GM18951 (cell line): ENCODE data around the gene ENC1.

ENCODE experiments used
- POLR2A ChIP-seq: IDR thresholded peaks from 4 replicates; pipeline ENCODE4 v1.6.1; 2011; ENCODE audit warnings: mild to moderate bottlenecking; ENCODE audit not compliant: insufficient read length, insufficient read depth; ENCODE audit errors: extremely low read depth
- in situ Hi-C: fragments of 300-500 bp; cut with MboI; formaldehyde crosslinking; loops from one replicate; pipeline ENCODE4 v1.12.0; 2022; ENCODE audit warnings: low sequenced_read_pairs, mixed read lengths, inconsistent platforms; ENCODE audit not compliant: unreplicated experiment

The ENC1 gene

GRCh38 chr5:74648835-74649293 lies 8.3 kb upstream of the ENC1 start:
- in situ Hi-C loops: loop anchor here (5.0 to 25.0 kb wide), 2 partner anchors 612 to 742 kb away; no protein-coding TSS in a partner anchor
- TF ChIP-seq POLR2A: no peak

GRCh38 chr5:74647096-74647495 lies 6.6 kb upstream of the ENC1 start:
- in situ Hi-C loops: loop anchor here (5.0 to 25.0 kb wide), 2 partner anchors 610 to 740 kb away; no protein-coding TSS in a partner anchor
- TF ChIP-seq POLR2A: no peak

- no peak for TF ChIP-seq POLR2A
- in situ Hi-C loops: loop anchor here (25.0 kb wide), 1 partner anchor 606 kb away; no protein-coding TSS in a partner anchor
Observed at GRCh38 chr5:74643111-74643562, 2.6 kb upstream of the ENC1 start.

GRCh38 chr5:74642543-74642863 lies 2.0 kb upstream of the ENC1 start:
- in situ Hi-C loops: loop anchor here (25.0 kb wide), 1 partner anchor 605 kb away; no protein-coding TSS in a partner anchor
- no peak for TF ChIP-seq POLR2A

- TF ChIP-seq POLR2A: no peak
- in situ Hi-C loops: loop anchor here (25.0 kb wide), 1 partner anchor 605 kb away; no protein-coding TSS in a partner anchor
Observed at GRCh38 chr5:74641735-74642542, 1.4 kb upstream of the ENC1 start.

GRCh38 chr5:74640954-74641734 lies 616 bp upstream of the ENC1 start:
- in situ Hi-C loops: loop anchor here (25.0 kb wide), 1 partner anchor 604 kb away; no protein-coding TSS in a partner anchor
- no peak for TF ChIP-seq POLR2A

GRCh38 chr5:74639807-74640449 lies 600 bp downstream of the ENC1 start:
- in situ Hi-C loops: loop anchor here (25.0 kb wide), 1 partner anchor 603 kb away; no protein-coding TSS in a partner anchor
- no peak for TF ChIP-seq POLR2A

- in situ Hi-C loops: loop anchor here (25.0 kb wide), 1 partner anchor 602 kb away; no protein-coding TSS in a partner anchor
- TF ChIP-seq POLR2A: peak; percentile 33
Observed at GRCh38 chr5:74638970-74639806, 1.3 kb downstream of the ENC1 start.

- in situ Hi-C loops: loop anchor here (25.0 kb wide), 1 partner anchor 601 kb away; no protein-coding TSS in a partner anchor
- TF ChIP-seq POLR2A: no peak
Observed at GRCh38 chr5:74638544-74638969, 2.0 kb downstream of the ENC1 start.

- in situ Hi-C loops: loop anchor here (25.0 kb wide), 1 partner anchor 599 kb away; no protein-coding TSS in a partner anchor
- no peak for TF ChIP-seq POLR2A
Observed at GRCh38 chr5:74636552-74636951, 4.0 kb downstream of the ENC1 start.

GRCh38 chr5:74636149-74636548 lies 4.4 kb downstream of the ENC1 start:
- no peak for TF ChIP-seq POLR2A
- in situ Hi-C loops: loop anchor here (25.0 kb wide), 1 partner anchor 599 kb away; no protein-coding TSS in a partner anchor
